GM12872 (cell line): ENCODE data around the gene VAPA.

Source experiments
- CTCF ChIP-seq: IDR thresholded peaks from 3 replicates; pipeline ENCODE4 v1.5.1; 2011; ENCODE audit warnings: low read depth, mild to moderate bottlenecking, low read length, moderate library complexity; ENCODE audit not compliant: insufficient read depth

The VAPA gene

DNA sequence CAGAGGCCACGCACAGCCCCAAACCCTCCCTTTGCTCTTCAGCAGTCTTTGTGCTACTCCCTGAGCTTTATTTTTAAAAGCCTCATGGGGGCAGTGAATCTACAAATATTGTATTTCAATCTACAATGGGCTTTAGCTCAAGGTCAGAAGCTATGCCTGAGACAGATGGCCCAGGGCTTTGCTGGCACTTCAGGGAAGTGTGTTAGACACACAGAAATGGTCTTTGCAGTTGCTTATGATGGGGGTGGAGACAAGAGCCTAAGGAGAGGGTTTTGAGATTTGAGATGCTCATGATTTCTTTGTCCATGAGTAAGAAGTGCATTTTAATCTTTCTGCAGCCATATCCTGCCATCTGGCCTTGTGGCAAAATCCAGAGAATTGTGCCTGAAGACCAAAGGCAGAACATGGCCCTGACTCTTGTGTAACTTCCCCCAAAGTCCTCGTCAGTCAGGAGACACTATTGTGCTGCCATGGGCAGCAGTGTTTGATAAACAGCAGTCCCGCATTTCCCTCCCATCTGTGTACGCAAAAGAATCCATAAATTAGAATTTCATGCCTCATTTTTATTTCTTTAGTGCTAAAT is 92.6 kb downstream of the VAPA start:
- no peak for TF ChIP-seq CTCF

DNA sequence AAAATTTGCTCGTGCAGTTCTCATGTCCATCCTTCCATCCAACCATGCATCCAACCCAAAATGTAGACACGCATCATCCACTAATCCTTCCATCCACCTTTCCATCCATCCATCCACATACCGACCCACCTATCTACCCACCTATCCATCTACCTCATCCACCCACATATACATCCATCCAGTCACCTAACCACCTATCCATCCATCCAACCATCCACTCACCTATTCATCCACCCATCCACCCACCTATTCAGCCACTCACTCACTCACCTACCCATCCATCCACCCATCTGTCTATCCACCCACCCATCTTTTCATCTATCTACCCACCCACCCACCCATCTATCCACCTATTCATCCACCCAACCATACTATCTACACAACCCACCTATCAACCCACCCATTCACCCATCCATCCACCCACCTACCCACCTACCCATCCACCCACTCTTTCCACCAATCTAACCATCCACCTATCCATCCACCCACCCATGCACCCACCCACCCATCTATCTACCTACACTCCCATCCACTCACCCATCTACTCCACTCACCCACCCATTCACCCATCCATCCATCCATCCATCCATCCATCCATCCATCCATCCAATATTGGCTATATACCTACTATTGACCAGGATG is 94.3 kb downstream of the VAPA start:
- no peak for TF ChIP-seq CTCF
